NCI-H146 treated with DMSO at 0.1 percent for 48 hours (cell line): ENCODE measurements around the gene TMPRSS3.

Experiments
- DNase-seq: peaks from one replicate; lab custom pipeline; 2025; ENCODE audit not compliant: unreplicated experiment; lab: John Stamatoyannopoulos, UW

Gene TMPRSS3

DNA sequence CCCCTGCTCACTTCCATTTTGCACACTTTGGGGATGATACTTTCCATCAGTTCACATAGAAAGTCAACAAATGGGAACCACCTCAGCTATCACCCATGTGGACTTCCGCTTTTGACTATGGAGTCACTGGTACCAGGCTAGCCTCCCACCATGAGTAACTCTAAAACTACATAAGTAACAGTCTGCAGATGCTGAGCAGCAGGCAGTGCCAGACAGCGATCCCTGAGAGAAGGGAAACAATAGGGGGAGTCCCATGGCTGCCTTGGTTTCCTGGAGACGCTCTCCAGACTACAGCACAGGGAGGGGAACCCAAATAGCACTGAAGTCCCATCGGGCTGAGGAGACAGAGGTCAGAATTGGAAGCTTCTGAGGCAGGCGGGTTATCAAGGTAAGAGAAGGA lies 42.2 kb downstream of the TMPRSS3 start:
- no peak for DNase-seq

DNA sequence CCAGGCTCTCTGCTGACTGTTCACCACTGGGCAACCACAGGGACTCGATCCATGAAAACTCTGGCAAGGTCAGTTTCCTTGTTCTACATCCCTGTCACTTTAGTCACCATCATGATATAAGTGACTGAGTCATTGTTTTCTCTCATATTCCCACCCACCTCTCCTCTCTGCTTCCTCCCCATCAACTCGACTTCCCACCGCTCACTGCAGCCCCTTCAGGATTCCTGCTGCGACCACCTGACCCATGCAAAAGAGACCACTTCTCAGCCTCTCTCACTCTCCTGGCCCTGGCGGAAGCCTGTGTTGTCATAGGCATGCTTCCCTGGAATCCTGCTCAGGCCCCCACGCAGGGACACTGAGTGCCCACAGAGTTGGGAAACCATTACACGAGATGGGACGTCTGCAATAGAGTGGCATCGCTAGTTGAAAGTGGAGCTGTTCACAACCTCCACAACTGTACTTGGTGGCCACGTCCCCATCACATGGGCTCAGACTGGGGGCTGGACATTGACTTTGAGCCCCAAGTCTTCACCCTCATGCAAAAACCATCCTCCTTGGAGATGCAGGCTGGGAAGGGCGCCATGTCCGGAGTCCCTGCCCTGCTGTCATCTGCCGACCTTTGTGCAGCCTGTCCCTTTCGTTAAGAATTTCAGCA lies 43.3 kb downstream of the TMPRSS3 start:
- DNase-seq, result no peak

DNA sequence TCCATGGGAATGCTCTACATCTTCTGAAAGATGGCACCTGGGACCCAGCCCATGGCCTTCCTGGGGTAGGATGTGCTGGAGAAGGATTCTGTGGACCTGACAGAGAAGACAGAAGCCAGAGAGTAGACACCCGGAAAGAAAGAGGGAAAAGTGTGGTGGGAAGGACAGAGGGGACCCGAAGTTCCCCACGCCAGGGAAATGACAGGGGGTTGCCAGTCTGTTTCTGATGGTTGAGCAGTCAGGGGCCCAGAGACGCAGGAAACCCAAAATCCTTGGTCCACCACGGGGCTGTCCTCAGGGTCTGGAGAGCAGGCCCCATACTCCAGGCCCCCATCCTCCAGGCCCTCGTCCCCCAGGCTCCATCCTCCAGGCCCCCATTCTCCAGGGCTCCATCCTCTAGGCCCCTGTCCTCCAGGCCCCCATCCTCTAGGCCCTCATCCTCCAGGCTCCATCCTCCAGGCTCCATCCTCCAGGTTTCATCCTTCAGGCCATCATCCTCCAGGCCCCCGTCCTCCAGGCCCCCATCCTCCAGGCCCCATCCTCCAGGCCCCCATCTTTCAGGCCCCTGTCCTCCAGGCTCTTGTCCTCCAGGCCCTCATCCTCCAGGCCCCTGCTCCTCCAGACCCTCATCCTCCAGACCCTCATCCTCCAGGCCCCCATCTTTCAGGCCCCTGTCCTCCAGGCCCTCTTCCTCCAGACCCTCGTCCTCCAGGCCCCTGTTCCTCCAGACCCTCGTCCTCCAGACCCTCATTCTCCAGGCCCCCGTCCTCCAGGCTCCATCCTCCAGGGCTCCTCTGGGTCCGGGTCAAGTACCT lies 44.0 kb downstream of the TMPRSS3 start:
- no peak for DNase-seq

DNA sequence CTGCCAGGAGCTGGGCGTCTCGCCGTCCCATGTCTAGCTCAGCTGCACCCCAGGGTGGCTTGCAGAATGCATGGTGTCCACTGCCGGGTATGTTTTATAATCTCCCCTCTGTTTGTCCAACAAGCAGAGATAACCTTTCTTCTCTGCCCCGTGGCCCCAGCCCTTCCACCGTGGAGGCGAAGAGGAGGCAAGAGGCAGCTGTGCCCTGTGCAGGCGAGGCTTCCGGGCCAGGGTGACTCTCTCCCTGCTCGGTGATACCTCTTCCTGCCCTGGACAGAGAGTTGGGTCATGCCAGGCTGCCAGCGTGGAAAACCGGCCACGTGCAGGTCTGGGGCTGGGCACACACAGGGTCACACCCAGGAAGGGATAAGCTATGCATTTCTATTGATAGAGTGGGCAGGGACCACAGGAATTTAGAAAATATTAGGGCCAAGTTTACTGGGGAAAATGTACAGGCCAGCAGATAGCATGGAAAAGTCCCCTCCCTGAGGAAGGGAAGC lies 44.9 kb downstream of the TMPRSS3 start, which contains the start of gene TFF2:
Gene TFF2 (minus strand): TSS at position 68 of the 500 bp plus-strand sequence. CDS start 37 bp downstream, at position 31.
- no peak for DNase-seq

DNA sequence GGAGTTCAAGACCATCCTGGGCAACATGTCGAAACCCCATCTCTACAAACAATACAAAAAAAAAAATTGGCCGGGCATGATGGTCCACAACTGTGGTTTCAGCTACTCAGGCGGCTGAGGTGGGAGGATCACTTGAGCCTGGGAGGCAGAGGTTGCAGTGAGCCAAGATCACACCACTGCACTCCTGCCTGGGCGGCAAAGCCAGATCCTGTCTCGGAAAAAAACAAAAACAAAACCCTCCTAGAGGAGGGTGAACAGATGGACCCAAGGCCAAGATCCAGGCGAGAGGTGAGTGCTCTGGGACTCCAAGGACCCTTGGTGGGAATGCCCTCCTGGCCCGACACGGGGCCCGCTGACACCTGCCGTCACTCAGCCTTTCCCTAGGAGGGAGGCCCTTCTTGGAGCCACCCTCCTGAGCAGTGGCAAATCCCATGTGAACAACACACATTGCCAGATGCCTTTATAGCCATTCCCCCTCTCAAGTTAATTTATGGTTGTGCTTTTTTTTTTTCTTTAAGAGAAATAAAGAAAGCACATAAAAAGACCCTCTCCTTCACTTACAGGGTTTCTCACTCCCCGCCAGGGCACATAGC lies 45.4 kb downstream of the TMPRSS3 start:
- DNase-seq, result no peak

DNA sequence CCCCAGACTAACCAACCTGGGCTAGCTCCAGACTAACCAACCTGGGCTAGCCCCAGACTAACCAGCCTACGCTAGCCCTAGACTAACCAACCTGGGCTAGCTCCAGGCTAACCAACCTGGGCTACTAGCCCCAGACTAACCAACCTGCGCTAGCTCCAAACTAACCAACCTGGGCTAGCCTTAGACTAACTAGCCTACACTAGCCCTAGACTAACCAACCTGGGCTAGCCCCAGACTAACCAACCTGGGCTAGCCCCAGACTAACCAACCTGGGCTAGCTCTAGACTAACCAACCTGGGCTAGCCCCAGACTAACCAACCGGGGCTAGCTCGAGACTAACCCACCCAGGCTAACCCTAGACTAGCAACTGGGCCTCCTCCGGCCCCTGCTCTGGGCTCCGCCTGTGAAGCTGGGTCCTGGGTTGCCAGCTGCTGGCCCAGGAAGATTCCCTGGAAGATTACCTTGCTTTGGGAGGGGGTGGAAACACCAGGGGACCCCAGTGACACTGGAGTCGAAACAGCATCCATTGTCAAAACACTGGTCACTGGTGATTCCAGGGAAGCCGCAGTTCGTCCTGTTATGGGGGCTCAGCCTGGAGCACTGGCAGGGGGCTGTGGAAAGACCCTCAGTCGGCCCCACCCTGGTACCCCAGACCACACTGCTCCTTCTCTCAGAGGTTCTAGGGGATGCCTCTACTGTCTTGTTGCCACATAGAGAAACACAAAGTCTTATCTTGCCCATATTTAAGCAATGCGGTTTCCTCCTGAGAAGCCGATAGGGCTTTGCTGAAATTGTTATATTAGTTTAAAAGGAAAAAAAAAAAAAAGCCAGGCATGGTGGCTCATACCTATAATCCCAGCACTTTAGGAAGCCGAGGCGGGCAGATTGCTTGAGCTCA lies 46.2 kb downstream of the TMPRSS3 start:
- no peak for DNase-seq

DNA sequence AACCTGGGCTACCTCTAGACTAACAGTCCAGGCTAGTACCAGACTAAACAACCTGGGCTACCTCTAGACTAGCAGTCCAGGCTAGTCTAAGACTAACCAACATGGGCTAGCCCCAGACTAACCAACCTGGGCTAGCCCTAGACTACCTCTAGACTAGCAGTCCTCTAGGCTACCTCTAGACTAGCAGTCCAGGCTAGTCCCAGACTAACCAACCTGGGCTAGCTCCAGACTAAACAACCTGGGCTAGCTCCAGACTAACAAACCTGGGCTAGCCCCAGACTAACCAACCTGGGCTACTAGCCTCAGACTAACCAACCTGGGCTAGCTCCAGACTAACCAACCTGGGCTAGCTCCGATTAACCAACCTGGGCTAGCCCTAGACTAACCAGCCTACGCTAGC lies 47.1 kb downstream of the TMPRSS3 start:
- no peak for DNase-seq

DNA sequence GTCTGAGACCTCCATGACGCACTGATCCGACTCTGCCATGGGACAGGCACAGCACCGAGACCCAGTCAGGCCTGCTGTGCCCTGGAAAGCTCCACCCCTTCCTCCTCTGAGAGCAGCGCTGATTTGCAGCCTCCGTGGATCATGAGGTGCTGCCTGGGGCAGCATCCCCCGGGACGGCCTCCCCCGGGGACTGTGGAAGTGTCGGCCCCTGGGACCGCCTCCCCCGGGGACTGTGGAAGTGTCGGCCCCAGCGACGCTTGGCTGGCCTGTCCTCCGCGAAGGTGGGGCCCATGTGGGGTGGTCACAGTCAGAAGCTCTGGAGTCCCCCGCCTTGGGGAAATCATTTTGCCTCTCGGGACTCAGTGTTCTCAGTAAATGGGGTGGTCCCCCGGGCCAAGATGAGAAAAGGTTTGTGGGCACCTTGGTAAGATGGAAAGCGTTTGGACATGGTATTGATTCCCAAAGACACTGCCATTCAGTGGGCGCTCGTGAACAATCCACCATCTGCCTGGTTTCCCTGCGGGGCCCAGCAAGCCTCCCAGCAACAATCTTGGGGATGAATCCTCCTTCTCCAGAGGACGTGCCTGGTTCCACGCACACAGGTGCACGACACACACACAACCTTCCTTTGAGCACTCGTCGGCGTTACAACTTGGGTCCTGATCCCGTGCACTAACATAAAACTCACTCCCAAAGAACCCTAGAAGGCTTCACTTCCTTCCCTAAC lies 48.1 kb downstream of the TMPRSS3 start:
- DNase-seq, result no peak

DNA sequence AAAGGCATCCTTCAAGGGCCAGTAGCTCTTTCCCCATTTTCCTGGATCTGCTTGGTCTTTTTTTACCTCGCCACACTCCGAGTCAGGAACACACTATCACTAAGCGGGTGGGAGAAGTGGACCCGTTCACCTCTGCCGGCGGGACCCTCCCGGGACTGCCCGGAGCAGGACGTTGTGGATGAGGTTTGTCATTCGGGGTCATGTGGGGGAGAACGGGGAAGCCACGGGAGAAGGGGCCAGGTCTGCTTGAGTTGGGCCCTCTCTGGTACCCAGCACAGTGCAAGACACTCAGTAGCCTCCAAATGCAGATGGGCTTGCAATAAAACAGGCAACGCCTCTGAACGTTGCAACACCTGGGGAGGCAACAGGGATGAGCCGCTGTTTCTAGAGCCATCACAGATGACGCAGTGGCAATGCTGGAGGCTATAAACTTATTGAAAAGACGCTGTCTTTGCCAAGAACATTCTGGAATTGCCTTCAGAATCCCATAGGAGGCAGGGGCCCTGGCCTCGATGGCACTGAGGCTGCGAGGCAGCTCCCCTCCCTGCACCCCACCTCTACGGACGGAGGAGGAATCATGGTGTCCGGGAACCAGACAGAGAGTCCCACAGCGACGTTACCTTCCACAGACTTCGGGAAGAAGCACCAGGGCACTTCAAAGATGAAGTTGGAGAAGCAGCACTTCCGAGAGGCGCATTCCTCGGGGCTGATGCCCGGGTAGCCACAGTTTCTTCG lies 48.8 kb downstream of the TMPRSS3 start:
- DNase-seq, result no peak

DNA sequence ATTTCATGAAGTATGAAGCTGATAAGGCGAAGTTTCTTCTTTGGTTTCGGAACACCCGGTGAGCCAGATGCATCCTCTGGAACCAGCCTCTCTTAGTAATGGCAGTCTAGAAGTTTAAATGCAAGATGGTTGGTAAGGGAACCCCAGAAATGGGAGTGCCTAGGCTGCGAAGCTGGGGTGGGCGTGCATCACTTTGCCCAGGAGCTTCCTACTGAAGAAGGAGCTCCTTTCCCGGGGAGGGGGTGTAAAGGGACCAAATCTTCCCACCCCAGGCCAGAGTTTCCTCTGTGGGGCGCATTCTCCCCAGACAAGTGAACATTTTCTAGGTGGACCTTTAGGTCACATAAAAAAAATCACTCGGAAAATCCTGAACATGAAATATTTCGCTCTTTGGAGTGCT lies 49.4 kb downstream of the TMPRSS3 start:
- DNase-seq, result no peak

DNA sequence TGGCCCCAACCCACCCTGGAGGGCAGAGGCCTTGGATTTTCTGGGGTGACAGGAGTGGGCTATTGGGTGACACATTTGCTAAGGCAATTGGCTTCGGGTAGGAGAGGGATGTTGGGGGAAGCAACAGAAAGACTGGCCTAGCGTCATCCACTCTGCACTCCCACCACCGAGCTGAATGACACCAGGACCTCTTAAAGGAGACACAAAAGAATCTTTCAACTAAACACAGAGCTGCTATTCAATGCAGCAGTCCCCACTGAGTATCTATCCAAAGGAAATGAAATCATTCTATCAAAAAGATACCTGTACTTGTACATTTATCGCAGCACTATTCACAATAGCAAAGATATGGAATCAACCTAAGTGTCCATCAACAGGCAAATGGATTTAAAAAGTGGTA lies 51.2 kb downstream of the TMPRSS3 start:
- no peak for DNase-seq

DNA sequence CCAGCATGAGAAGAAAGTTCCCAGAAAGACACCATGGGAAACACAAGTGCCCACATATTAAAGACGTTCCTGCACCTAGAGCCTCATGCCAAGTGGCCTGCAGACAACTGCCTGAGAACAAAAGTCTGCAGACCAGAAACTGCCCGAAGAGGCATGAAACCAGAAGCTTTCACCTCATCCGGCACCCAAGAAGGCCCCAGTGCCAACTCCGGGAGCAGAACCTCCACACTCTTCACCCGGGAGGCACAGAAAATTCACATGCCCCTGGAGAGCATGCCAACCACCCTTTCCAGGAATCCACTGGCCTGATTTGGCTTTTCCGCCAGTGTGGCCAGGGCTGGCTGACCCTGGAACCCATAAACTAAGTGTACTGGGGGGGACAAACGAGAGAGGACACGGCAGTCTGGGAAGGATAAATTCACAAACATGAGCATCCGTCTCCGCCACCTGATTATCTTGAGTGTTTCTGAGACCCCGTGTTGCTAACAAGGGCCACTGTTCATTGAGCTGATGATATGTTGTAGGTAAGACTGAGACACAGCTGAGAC lies 51.8 kb downstream of the TMPRSS3 start:
- DNase-seq, result no peak

DNA sequence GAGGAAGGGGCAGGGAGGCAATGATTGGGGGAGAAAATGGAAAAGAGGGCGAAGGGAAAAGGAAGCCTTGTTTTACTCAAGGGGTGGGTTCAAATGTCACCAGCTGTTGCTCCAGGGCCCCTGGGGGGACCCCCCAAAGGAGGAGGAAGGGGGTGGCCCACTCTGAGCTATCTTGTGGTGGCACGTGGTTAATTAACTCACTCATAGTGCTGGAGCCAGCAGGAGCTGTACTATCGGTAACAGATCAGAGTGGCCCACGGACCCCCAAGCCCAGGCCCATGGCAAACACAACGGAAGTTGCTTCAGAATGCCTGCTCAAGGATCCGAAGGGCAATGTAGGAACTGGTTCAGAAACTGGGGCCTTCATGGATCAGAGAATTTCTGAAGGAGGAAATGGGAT lies 52.3 kb downstream of the TMPRSS3 start:
- no peak for DNase-seq

DNA sequence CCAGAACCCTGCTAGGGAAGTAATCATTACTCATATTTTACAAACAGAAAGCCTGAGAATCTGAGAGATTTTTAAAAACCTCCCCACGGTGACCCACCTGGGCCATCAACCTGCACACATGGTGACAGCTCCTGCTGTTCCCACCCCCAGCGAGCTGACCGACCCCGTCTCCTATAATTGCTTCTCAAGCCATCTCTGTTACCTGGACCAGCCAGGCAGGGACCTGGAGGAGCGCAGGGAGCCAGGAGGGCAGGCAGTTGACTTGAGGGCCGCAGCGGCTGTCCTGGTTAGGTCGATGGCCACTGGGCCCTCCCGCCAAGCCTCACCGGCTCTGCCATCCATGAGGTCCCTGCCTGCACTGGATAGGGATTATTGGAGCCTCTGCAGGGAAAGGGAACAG lies 52.8 kb downstream of the TMPRSS3 start:
- DNase-seq, result no peak

DNA sequence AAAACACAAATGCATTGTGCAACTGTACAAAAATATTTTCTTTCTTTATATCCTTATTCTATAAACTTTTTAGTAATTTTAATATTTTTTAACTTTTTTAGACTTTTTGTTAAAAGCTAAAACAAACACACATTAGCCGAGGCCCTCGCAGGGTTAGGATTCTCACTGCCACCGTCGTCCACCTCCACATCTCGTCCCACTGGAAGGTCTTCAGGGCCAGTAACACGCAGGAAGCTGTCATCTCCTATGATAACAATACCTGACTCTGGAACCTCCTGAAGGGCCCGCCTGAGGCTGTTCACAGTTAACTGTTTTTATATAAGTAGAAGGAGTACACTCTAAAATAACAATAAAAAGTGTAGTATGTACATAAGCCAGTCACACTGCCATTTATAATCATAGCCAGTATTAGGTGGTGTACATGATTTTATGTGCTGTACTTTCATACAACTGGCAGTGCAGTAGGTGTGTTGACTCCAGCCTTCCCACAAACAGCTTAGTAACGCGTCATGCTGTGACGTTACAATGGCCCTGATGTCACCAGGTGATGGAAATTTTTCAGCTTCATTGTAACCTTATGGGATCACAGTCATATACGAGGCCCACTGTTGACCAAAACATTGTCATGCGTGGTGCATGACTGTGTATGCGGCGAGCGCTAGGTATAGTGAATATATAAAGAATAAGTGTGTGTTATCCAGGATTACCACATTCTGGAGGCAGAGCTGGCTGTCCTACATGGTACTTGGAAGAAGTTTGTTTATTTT lies 53.9 kb downstream of the TMPRSS3 start:
- no peak for DNase-seq

DNA sequence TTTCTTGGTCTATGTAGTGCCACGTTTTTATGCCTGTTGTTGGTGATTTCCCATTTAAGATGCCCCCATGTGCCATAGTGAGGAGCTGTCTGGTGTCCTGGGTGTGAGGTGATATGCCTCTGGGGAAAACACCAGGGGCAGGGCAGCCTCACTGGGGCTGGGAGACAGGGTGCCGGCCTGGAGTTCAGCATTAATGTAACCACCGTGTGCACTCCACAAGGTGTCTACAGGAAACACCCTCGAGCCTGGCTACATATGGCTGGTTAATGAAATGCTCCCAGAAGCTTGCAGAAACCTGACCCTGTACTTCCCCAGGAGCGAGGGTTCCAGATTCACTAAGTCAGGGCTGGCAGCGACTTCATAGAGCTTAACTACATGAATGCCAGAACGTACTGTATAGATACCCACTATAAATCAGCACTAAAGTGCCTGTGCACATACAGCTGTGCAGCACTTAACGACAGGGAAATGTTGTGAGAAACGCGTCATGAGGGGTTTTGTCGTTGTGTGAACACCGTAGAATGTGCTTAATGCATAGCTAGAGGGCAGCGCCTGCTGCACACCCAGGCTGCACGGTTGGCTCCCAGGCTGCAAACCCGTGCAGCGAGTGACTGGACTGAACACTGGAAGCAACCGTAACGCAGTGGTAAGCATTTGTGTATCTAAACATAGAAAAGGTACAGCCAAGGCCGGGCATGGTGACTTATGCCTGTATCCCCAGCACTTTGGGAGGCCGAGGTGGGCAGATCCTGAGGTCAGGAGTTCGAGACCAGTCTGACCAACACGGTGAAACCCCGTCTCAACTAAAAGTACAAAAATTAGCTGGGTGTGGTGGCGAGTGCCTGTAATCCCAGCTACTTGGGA lies 55.4 kb downstream of the TMPRSS3 start:
- no peak for DNase-seq
